A673 (cell line): ENCODE data around the gene GUCA1A.

Source experiments
- EZH2 ChIP-seq: fragments of 200-600 bp; sonication (generic); IDR thresholded peaks from 2 replicates; pipeline ENCODE4 v1.6.1; 2017; ENCODE audit warnings: borderline replicate concordance, low read depth, mild to moderate bottlenecking, mixed read lengths, antibody characterized with exemption, low read length; ENCODE audit not compliant: poor library complexity, severe bottlenecking
- TF ChIP-seq, protein P1 (sequence below): fragments of 300-800, 200-600 bp; sonication (generic); conservative IDR thresholded peaks from 2 replicates; pipeline ENCODE4 v1.5.1; 2017; ENCODE audit warnings: low read depth, mild to moderate bottlenecking, antibody characterized with exemption, low read length, moderate library complexity, mixed read lengths

DNA sequence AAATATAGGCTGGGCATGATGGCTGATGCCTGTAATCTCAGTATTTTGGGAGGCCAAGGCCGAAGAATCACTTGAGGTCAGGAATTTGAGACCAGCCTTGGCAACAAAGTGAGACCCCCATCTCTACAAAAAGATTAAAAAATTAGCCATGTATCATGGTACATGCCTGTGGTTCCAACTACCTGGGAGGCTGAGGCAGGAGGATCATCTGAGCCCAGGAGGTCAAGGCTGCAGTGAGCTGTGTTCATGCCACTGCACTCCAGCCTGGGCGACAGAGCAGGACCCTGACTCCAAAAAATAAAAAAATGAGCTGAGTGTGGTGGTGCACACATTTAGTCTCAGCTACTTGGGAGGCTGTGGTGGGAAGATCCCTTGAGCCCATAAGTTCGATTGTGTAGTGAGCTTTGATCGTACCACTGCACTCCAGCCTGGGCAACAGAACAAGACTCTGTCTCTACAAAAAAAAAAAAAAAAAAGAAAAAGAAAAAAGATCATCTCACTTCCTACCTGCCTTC, 31.7 kb downstream of the GUCA1A start:
- TF ChIP-seq, protein P1, sequence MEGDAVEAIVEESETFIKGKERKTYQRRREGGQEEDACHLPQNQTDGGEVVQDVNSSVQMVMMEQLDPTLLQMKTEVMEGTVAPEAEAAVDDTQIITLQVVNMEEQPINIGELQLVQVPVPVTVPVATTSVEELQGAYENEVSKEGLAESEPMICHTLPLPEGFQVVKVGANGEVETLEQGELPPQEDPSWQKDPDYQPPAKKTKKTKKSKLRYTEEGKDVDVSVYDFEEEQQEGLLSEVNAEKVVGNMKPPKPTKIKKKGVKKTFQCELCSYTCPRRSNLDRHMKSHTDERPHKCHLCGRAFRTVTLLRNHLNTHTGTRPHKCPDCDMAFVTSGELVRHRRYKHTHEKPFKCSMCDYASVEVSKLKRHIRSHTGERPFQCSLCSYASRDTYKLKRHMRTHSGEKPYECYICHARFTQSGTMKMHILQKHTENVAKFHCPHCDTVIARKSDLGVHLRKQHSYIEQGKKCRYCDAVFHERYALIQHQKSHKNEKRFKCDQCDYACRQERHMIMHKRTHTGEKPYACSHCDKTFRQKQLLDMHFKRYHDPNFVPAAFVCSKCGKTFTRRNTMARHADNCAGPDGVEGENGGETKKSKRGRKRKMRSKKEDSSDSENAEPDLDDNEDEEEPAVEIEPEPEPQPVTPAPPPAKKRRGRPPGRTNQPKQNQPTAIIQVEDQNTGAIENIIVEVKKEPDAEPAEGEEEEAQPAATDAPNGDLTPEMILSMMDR, result no peak
- no peak for TF ChIP-seq EZH2
